SW 1271 (cell line): ENCODE measurements around the gene MPL.
"Not testable (repeated sequence)": the region's sequence is repeated elsewhere in the genome, so short reads cannot be mapped to it uniquely, and the experiment has no call there.

Source experiments
- DNase-seq, 2 experiments: peaks; one replicate each; lab custom pipeline; 2025; lab: John Stamatoyannopoulos, UW

MPL gene

GRCh38 chr1:43379476-43379875, 41.9 kb downstream of the MPL start:
- no peak for DNase-seq

GRCh38 chr1:43381612-43382011, 44.0 kb downstream of the MPL start:
- no peak for DNase-seq

GRCh38 chr1:43382027-43382779, 44.6 kb downstream of the MPL start:
- no peak for DNase-seq

- no peak for DNase-seq
These were observed 45.8 kb downstream of the MPL start for GRCh38 chr1:43383449-43383848.

GRCh38 chr1:43386676-43387075, 49.1 kb downstream of the MPL start:
- no peak for DNase-seq

GRCh38 chr1:43387976-43388599, 50.5 kb downstream of the MPL start:
- no peak for DNase-seq

- DNase-seq: no peak
These were observed 51.0 kb downstream of the MPL start for GRCh38 chr1:43388613-43389012.

GRCh38 chr1:43389326-43390313, 52.0 kb downstream of the MPL start, which contains the start of the genes MED8 and SZT2:
Gene MED8 (minus strand): TSS chr1:43389800. CDS start chr1:43389764, 36 bp downstream.
Gene SZT2 (plus strand): TSS chr1:43389899. CDS start chr1:43389969, 70 bp downstream.
- peak; percentile 75 to 92 for DNase-seq

GRCh38 chr1:43392702-43393101, 55.1 kb downstream of the MPL start:
- DNase-seq: no peak

- DNase-seq: no peak
These were observed 57.9 kb downstream of the MPL start for GRCh38 chr1:43395523-43395922.

- no peak for DNase-seq
These were observed 58.4 kb downstream of the MPL start for GRCh38 chr1:43396059-43396458.

GRCh38 chr1:43398227-43398626, 60.6 kb downstream of the MPL start:
- DNase-seq: no peak

- DNase-seq: not testable (repeated sequence)
These were observed 62.8 kb downstream of the MPL start for GRCh38 chr1:43400441-43400840.

- no peak for DNase-seq
These were observed 64.7 kb downstream of the MPL start for GRCh38 chr1:43402089-43402865.
